Right lung (tissue), 5 donors: Measurements from ENCODE around the gene FEN1. TPM values are rescaled to one million over a fixed set of nuclear protein-coding genes. Genes with fewer than 3 reads are reported as not detected.

Experiments used
- DNase-seq, 2 donors: peaks; one replicate each; pipeline ENCODE4 v3.0.0-alpha.2; 2013
- polyA plus RNA-seq, 5 donors: library from polyadenylated mRNA; unstranded; fragments of 120-200 nt; gene quantifications; one replicate each; pipeline versions ENCODE4 v1.2.1 to v1.2.3, GENCODE V29; 2013; ENCODE audit warnings: inconsistent platforms in 1 of 5, low replicate concordance in 1 of 5; ENCODE audit not compliant: insufficient read length in 5 of 5, insufficient read depth in 1 of 5

Gene FEN1
- polyA plus RNA-seq, 5 donors: 24.3 to 38.2 (median 28.5) TPM

- DNase-seq: peak; percentile 85 to 87
Observed at GRCh38 chr11:61791737-61792309, 888 bp upstream of the FEN1 start.

GRCh38 chr11:61793083-61793828 is 545 bp downstream of the FEN1 start:
- no peak for DNase-seq

GRCh38 chr11:61793829-61794204 is 1.1 kb downstream of the FEN1 start:
- no peak for DNase-seq

- no peak for DNase-seq
Observed at GRCh38 chr11:61794579-61794978, 1.9 kb downstream of the FEN1 start.

GRCh38 chr11:61795459-61795858 is 2.7 kb downstream of the FEN1 start:
- DNase-seq: no peak

- DNase-seq: no peak
Observed at GRCh38 chr11:61795876-61796526, 3.3 kb downstream of the FEN1 start.

- peak; percentile 71 to 83 for DNase-seq
Observed at GRCh38 chr11:61797263-61797944, 4.7 kb downstream of the FEN1 start.

- DNase-seq: no peak
Observed at GRCh38 chr11:61799665-61800284, 7.1 kb downstream of the FEN1 start.

GRCh38 chr11:61800331-61801281 is 7.9 kb downstream of the FEN1 start:
- no peak for DNase-seq

- no peak for DNase-seq
Observed at GRCh38 chr11:61802605-61803004, 9.9 kb downstream of the FEN1 start.

- DNase-seq: no peak
Observed at GRCh38 chr11:61803889-61804647, 11.4 kb downstream of the FEN1 start.

GRCh38 chr11:61805146-61805545 is 12.4 kb downstream of the FEN1 start:
- no peak for DNase-seq

- DNase-seq: no peak
Observed at GRCh38 chr11:61806785-61807184, 14.1 kb downstream of the FEN1 start.

GRCh38 chr11:61810671-61811175 is 18.0 kb downstream of the FEN1 start:
- no peak for DNase-seq

- DNase-seq: no peak
Observed at GRCh38 chr11:61811831-61812230, 19.1 kb downstream of the FEN1 start.

- DNase-seq: no peak
Observed at GRCh38 chr11:61812736-61813411, 20.2 kb downstream of the FEN1 start.

GRCh38 chr11:61814247-61814957 is 21.7 kb downstream of the FEN1 start:
- DNase-seq: no peak

- peak; percentile 93 to 95 for DNase-seq
Observed at GRCh38 chr11:61814958-61815789, 22.5 kb downstream of the FEN1 start.
